GDM1 (cell line): ENCODE results near the gene CHST15.
"Not testable (repeated sequence)": the region's sequence is repeated elsewhere in the genome, so short reads cannot be mapped to it uniquely, and the experiment has no call there.

ENCODE experiments used
- DNase-seq: peaks from one replicate; lab custom pipeline; 2025; lab: John Stamatoyannopoulos, UW

CHST15 gene

GRCh38 chr10:124043310-124044142 is 49.9 kb downstream of the CHST15 start:
- DNase-seq = no peak

GRCh38 chr10:124042656-124043309 is 50.6 kb downstream of the CHST15 start:
- no peak for DNase-seq

GRCh38 chr10:124041675-124042445 is 51.5 kb downstream of the CHST15 start:
- DNase-seq = no peak

- no peak for DNase-seq
Measured at GRCh38 chr10:124040451-124041188, 52.8 kb downstream of the CHST15 start.

DNA sequence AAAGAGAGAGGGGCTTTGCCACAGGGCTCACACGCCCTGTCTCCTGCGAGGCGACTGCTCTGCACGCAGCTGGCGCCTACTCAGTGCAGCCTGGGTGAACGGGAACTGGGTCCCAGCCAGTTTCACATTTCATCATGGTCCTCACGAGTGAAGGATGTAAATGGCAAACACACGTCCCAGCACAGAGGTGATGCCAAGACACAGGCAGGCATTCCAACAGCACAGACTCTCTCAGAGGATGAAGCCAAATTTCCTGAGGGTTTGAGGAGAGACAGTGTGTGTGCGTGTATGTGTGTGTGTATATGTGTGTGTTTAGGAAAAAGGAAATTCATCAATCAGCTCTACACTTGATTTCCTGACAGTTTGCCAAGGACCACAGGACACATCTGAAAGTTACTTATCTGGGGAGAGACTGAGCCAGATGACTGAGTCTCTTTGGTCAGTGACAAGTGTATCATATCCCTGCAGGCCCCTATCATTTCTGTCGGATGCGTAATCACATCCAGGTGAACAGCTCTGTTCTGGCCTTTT is 53.9 kb downstream of the CHST15 start:
- DNase-seq = no peak

GRCh38 chr10:124037784-124038183 is 55.6 kb downstream of the CHST15 start:
- no peak for DNase-seq

- no peak for DNase-seq
Measured at GRCh38 chr10:124037286-124037685, 56.1 kb downstream of the CHST15 start.

GRCh38 chr10:124036746-124037145 is 56.7 kb downstream of the CHST15 start:
- no peak for DNase-seq

DNA sequence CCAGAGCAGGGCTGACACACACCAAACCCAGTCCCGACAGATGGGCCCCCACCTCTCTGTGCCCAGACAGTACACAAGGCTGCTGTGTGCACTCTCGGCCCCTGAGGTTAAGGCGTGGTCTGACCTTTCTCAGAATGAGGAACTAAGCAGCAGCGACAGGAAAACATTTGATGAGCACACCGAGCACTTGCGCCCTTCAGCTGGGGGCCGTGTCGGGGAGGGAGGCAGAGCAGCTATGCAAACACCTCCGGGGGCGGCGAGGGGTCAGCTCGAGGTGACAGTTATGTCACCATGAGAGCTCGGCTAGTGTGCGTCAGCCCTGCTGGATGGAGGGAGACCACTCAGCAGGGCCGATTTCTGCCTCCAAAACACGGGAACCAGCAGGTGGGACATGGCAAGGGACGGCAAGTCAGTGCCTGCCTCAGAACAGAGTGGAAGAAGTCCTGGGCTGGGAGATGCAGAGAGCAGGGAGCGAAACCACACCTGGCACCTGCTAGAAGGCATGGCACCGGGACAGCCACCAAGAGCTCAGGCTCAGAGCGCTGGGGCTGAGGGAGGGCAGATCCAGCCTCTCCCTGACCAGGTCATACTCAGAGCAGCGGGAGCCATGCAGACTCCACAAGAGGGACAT is 57.4 kb downstream of the CHST15 start:
- DNase-seq = peak; percentile 76

- no peak for DNase-seq
Measured at GRCh38 chr10:124035306-124035927, 58.0 kb downstream of the CHST15 start.

GRCh38 chr10:124034576-124035305 is 58.7 kb downstream of the CHST15 start:
- not testable (repeated sequence) for DNase-seq

DNA sequence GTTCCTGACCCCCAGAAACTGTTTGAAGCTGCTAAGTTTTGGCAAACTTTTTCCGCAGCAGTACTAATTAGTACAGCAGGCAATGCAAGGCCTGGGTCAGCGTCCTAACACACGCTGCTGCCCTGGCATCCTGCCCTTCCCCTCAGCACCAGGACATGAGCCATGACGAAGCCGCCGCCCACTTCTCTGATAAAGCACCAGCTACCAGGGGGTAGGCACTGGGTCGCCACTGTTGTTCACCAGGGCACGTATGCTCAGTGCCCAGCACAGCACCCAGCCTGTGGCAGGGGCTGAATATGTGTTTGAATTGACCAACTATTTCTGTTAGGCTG is 59.5 kb downstream of the CHST15 start:
- DNase-seq = no peak

GRCh38 chr10:124032971-124033886 is 60.2 kb downstream of the CHST15 start:
- DNase-seq = no peak

DNA sequence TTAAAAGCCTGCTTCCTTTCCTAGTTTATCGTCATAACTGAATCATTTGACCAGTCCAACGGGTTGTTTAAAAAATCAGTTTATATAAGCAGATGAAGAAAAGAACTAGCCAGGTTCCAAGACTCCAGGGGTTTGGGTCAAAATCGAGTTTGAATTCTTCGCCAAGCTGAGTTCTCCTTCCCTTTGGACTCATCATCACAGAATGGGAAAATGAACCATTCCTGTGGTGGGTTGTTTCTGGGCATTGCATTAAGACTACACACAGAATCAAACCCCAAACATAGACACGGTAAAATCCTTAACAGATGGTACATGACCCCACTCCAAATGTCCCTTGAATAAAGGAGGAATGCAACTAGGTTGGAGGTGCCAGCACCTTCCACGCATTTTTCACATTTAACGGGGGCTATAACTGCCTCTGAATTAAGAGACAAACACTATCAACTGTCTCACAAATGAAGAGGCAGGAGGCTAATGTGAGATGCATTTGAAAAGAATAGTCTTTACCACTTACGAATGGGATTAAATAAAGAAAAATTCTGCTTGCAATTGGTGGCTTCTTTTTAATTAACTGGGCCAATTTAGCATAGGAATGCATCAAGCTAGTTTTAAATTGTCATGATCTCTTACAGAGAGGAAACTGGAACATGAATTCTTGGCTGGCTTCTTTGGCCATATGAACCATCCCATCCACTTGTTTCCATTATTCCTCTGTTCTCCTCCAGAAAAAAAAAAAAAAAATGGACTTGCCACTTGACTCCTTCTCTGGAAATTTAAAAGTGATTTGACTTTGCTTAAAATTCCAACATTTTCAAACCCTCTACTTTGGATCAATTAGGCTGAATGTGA is 61.1 kb downstream of the CHST15 start:
- no peak for DNase-seq

- no peak for DNase-seq
Measured at GRCh38 chr10:124030492-124031110, 62.8 kb downstream of the CHST15 start.

DNA sequence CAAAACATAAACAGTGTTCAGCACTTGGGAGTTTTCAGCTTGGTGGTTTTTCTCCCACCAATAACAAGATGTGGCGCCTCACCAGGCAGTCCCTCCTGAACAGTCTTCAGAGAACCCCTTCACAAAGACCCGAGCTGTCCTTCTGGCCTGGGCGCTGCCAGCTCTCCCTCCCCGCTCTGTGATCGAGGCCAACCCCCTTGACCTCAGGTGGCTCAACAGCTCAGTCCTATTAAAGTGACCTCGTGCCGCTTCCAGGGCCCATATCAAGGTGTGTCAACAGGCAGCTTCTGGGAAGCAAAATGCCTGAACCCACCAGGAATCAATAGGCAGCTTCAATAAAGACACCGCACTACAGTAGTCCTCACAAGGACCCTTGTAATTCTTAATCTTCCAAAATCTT is 63.3 kb downstream of the CHST15 start:
- no peak for DNase-seq

DNA sequence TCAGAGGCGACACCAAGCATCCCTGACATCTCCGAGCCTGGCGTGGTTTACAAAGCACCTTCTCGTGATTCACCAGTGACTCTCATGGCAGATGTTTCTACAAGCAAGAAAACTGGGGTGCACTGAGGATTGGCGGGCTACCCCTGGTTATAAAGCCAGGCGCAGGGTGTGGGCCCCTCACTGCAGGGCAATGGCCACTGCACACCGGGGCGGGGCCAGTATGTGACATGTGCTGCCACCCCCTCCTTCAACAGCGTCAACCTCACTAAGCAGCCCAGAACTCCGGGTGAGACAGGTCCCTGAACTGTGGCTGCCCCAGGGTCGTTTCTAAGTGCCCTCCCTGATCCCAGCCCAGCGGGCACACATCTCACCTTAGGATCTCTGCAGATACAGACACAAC is 63.8 kb downstream of the CHST15 start:
- no peak for DNase-seq
